NCI-H1436 (cell line): ENCODE data around the gene MCF2L2.

Source experiments
- DNase-seq: peaks from one replicate; lab custom pipeline; 2025; lab: John Stamatoyannopoulos, UW

Gene MCF2L2

DNA sequence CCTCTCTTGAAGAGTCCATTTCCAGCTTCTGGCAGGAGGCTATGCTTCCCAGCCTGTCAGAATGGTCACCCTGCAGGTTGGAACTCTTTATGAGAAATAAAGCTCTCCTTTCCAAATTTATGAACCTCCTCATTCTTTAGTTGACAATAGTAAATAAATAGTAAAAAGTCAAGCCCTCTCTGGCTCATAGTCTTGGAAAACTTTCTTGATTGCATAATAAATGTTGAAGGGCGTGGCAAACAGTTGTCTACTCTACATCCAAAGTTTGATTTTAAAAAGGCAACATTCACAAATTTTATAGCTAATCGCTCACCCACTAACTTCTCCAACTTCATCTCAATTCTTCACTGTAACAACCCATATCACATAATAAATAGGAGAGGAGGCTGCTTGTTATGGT is 58.8 kb downstream of the MCF2L2 start:
- DNase-seq: no peak

DNA sequence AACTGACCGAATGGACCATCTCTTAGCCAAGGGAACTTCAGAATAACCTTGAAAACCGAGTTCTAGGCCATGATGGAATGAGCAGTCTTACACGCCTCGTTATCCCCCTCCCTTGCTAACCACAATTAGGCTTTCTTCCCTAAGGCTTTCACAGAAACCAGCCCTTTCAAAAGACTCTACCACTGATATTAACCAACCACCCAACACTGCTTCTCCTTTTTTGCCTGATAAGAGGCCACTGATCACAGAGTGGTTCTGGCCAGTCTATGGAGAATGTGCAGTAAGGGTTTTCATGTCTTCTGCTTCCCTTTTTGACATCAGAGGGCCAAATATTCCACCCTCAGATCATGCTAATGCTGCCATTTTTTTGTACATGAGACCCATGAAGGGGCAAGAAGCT is 59.3 kb downstream of the MCF2L2 start:
- no peak for DNase-seq

DNA sequence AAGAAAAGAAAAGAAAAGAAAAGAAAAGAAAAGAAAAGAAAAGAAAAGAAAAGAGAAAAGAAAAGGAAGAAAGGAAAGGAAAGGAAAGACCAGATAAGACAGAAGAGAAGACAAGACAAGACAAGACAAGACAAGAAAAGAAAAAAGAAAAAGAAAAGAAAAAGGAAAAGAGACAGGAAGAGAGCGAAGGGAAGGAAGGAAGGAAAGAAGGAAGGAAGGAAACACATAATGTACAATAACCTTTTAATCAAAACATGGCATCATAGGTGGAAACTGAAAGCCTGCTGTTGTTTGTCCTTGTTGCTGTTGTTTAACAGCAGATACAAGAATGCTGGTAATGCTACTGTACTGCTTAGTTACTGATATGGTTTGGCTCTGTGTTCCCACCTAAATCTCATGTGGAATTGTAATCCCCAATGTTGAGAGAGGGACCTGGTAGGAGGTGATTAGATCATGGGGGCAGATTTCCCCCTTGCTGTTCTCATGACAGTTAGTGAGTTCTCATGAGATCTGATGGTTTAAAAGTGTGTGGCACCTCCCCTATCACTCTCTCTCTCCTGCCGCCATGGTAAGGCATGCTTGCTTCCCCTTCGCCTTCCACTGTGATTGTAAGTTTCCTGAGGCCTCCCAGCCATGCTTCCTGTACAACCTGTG is 67.3 kb downstream of the MCF2L2 start:
- DNase-seq: no peak

DNA sequence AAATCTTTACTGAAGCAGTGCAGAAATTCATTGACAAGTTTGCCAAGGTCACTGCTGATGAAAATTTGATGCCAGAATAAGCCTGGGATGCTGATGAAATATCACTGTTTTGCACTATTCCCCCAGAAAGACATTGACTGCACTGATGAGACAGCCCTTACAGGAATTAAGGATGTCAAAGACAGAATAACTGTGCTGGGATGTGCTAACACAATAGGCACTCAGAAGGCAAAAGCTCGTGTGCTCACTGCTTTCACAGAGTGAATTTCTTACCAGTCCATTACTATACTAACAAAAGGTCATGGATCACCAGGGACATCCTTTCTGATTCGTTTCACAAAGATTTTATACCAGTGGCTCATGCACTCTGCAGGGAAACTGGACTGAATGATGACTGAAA is 69.4 kb downstream of the MCF2L2 start:
- no peak for DNase-seq

DNA sequence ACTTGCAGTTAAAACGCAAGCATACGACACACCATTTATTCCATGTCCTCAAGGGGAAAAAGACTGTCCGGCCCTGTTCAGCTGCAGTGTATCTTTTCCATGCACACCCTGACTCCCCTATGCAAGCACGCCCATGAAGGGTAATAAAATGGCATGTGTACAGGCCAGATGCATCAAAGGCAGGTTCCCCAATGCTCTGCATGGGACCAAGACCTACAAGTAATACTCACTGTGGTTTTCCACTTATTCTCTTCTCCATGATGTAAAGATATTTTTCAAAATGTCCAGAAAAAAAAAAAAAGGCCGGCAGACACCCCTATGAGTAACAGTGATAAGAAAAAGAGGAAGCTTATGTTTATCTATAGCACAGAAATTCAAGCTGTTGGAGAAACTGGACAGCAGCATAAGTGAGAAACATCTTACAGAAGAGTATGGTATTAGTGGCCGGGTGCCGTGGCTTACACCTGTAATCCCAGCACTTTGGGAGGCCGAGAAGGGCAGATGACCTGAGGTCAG is 70.8 kb downstream of the MCF2L2 start:
- no peak for DNase-seq

DNA sequence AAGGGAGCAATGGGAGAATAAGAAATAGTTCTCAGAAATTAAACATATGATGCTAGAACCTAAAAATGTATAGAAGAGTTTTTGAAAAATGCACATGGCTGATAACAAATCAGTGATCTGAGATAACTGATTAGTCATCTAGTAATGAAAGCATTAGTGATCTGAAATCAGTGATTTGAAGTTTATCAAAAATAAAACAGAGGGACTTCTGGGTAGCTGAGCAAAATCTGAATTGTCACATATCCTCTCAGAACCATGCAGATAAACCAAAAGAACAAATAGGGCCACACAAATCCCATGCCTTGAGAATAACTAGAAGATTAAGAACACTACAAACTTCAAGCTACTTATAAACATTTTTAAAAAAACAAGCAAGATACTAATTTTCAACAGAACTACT is 71.5 kb downstream of the MCF2L2 start:
- DNase-seq: no peak

DNA sequence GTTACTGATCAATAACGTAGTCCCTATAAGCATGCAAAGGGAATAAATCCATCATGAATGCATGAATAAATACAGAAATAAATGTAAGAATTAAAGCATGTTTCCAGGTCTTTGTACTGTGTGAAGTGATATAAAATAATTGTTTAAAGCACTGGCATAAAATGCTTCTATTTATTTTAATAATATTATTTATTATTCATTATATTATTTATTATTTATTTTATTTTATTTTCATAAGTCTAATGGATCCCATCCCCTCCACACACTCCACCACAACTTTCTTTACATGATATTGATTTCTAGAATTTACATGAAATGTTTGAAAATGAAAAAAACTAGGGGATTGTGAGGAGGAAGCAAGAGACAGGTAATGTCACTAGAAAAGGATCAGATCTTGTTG is 73.5 kb downstream of the MCF2L2 start:
- DNase-seq: no peak

DNA sequence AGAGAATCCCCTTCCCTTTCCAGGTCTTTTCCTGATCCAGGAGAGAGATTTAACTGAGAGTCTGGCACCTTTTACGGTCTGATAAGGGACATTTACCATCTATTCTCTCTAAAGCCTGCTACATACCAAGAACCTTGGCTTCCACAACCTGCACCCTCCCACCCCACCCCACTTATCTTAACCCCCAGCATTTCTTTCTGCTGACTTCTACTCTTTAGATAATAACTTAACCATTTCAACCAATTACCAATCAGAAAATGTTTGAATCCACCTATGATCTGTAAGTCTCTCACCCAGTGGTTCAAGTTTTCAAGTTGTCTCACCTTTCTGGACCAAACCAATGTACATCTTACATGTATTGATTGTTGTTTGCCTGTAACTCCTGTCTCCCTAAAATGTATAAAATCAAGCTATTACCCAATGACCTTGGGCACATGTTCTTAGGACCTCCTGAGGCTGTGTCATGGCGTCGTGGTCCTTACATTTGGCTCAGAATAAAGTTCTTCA is 74.0 kb downstream of the MCF2L2 start:
- DNase-seq: no peak

DNA sequence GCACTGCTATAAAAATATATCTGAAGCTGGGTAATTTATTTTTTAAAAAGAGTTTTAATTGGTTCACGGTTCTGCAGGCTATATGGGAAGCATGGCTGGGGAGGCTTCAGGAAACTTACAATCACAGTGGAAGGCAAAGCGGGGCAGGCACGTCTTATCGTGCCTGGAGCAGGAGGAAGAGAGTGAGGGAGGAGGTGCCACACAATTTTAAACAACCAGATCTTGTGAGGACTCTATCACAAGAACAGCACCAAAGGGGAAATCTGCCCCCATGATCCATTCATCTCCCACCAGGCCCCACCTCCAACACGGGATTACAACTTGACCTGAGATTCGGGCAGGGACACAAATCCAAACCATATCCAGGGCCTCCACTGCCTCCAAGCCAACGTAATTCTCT is 75.0 kb downstream of the MCF2L2 start:
- no peak for DNase-seq

DNA sequence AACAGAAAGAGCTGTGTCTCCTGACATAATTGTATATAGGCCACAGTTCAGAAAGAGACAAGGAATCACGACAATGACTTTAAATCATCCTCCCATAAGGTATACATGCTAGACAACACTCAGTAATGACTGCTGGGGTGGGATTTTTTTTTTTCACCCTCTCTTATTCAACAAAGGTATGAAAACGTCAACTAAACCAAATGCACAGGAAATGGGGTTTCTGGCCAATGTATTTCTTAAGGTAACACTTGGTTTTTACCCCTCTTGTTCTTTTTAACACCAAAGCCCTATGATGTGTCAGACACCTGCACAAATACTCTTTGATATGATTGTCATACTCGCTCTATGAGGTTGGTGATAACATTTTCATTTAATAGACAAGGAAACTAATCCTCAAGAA is 78.3 kb downstream of the MCF2L2 start:
- DNase-seq: no peak

DNA sequence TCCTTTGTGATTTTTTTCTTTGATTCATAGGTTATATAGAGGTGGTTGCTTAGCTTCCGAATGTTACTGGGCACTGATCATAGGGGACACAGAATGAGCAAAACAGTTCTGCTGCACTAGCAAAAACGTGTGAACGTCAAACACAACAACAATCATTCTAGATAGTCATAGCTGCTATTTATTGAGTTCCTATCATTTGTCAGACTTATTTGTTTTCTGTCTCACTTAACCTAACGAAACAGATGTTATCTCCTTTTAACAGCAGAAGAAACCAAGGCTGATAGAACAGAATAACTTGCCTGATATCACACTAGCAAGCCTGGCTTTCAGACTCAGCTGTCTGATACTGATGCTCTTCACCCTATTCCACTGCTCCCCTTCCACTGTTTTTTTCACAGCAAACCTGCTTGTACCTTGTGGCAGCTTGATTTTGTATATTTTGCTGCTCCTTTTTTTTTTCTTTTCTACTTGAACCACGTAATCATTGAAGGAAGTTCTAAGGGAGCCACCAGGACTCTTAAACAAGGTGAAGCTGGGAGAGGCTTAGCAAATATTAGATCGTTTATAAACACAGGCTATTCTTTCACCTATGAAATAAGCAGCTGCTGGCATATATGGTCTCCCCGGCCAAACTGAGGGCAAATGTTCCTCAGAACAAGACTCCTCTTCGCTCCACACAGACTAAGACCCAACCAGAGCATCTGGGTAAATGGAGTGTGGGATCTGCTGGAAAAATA is 78.8 kb downstream of the MCF2L2 start:
- DNase-seq: no peak

DNA sequence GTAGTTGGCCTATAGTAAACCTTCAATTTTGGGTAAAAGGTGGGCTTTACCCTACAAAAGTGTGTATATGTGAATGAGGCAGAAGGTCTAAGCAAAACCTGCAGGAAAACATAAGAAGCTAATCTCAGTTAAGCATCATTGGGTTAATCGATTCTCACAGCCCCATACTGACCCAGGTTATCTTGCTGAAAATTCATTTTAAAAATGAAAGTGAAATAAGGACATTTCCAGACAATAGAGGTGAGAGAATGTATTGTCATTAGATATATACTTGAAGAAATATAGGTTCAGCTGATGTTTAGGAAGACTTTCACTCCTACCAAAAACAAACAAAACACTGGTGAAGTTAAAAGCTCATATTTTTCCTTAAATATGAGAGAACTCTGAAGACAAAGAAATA is 85.6 kb downstream of the MCF2L2 start:
- DNase-seq: no peak

DNA sequence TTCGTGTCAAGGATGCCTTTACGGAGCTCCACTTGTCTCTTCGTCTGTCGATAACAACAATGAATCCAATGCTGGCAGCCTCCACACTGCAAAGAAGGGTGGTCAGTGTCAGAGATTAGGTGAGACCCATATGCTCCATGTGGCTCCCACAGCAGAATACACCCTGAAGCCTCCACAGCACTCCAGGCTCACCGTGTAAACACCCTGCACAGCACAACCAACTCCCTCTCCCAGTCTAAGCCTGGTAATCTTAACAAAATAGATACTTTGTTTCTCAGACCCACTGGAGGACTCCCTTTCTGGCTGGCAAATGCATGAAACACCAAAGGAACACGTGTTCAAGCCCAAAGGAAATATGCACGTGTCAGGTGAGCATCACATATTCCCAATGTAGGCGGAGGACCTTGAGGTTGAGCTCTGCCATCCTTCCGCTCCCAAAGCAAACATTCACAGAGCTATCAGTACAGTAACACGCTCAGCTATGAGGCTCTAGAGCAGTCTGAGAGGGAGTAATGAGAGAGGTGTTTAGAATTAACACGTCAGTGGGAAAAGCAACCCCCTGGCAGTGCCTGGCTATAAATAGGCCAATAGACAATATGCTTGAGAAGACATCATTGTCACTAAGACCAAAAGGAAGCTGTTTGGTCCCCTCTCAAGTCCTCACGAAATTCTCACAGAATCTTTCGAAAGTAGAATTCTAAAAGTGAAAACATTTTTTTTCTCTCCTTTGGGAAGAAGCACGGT is 86.7 kb downstream of the MCF2L2 start:
- peak; percentile 69 for DNase-seq

DNA sequence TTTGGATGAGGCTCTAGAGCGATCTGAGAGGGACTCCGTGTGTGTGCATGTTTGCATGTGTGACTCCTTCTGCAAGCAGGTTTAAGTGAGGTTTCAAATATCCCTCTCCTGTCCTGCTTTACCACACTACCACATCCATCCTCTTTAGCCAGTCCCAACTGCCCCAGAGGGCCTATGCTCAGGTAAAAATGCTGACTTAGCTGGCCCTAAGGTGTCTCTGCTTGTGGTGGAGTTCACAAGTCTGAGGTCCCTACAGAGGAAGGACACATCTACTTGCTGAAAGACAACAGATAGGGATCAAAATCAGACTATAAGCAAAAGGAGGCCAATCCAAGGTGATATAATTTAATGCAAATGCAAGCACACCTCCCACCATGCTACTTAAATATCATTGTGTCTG is 88.2 kb downstream of the MCF2L2 start:
- no peak for DNase-seq

DNA sequence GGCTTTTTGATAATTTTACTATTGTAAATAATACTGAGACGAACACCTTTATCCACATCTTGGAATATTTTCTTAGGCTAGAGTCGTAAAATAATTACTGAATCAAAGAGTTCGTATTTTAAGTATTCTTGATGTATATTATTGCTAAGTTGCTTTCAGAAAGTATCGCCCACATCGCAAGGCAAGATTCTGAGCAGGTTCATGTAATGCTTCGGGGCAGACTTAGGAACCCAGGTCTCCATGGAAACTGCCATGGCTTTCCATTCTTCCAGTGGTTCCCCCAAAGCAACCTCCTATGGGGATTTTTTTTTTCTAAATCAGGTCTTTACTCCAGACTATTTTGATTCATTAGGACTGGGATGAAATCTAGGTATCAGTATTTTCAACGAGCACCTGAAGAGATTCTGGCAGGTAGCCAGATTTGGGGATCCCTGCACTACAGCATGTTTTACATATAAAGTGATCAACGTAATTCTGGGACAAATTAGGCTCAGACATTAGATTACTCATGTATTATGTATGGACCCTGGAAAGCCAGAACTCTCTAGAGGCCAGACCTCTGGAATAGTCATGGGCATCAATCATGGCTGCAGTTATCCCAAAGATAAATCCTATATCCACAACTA is 88.8 kb downstream of the MCF2L2 start:
- DNase-seq: peak; percentile 63

DNA sequence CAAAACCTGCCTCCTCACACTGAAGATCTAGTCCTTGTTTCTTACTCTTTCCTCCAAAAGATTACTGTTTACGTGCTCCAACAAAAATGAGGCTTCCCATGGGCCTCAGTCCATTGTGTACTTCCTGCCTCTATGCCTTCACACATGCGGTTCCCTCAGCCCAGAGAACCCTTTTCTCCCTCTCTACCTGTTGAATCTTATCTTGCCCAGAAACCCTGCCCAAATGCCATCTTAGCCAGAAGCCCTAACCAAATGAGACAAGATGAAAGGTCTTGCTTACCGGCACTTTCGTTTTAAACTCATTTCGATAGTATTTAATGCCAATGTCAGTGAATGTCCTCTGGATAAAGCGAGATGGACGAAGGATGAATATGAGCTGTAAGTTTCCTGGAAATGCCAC is 89.9 kb downstream of the MCF2L2 start:
- no peak for DNase-seq

DNA sequence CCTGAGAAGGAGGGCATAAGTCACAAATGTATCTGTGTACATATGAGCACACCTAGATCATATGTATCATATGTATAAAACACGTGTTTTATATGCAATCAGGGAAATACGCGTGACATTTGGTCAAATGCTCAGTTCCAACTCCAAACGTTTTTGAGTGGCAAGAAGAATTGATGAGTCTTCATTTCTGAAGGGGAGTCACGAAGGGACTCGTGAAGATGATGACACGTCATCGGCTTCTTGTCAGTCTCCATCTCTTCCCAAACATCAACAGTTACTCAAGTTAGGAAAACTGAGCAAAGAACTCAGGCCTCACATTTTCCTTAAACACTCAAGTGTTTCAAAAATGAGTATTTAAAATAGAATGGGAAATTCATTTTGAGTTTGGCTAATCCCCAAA is 95.9 kb downstream of the MCF2L2 start:
- DNase-seq: no peak

DNA sequence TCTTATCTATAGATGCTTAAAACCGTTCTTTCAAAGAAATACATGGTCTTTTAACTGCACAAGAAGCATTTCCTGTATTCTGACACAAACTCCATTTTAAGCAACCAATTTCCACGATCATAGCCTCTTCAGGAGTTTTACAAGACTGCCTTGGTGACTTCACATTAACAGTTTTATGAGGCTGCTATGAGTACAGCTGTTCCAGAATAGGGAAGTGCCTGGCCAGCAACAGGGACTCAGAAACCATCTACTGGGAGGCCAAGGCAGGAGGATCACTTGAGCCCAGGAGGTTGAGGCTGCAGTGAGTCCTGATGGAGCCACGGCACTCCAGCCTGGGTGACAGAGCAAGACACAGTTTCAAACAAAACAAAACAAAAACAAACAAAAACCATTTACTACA is 96.9 kb downstream of the MCF2L2 start:
- no peak for DNase-seq

DNA sequence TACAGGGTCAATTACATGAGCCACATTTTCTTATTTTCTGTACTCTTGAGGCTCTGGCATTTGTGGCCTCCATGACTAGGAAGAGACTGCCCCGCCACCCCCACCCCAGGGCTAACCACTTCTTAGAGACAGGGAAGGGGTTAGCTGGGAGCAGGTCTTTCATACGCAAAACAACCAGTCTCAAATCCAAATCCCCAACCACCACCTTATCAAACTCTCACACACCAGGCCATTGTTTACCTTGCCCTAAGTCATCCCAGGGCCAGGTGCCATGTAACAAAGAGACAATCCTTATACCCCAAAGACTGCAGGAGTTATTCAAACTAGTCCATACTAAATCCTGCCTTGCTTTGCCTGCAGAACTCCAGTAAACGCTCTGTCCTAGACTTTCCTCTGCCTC is 97.5 kb downstream of the MCF2L2 start:
- DNase-seq: no peak

DNA sequence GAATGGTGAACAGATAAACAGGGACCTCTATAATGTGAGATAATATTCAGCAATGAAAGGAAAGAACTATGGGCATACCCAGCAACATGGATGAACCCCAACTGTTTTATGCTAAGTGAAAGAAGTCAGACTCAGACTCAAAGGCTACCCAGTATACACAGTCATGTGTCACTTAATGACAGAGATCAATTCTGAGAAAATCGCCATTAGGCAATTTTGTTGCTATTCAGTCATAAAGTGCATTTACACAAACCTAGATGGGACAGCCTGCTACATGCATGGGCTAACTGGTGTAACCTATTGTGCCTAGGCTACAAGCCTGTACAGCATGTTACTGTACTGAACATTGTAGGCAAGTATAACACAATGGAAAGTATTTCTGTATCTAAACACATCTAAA is 98.9 kb downstream of the MCF2L2 start:
- no peak for DNase-seq

DNA sequence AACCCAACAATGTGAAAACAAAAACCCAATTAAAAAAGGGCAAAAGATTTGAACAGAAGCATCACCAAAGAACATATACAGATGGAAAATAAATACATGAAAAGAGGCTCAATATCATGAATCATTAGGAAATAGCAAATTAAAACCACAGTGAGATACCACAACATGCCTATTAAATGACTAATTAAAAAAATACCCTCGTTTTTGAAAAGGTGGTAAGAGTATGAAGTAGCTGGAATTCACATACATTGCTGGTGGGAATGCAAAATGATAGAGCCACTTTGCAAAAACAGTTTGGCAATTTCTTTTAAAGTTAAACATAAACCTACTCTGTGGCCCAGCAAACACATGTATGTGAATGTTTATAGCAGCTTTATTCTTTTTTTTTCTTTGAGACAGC is 99.6 kb downstream of the MCF2L2 start:
- no peak for DNase-seq

DNA sequence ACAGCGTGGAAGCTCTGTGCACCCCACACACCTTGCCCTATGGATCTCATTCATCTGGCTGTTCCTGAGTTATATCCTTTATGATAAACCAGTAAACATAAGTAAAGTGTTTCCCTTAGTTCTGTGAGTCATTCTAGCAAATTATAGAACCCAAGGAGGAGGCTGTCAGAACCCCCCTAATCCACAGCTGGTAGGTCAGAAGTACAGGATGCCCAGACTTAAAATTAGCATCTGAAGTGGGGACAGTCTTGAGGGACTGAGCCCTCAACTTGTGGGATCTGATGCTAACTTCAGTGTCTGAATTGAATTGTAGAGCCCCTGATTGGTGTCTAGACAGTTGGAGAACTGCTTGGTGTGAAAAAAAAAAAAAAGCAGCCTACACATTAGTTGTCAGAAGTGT is 100.3 kb downstream of the MCF2L2 start:
- DNase-seq: no peak
